Urothelium cell line (cell line): ENCODE measurements around the gene CFAP46.

Source experiments
- DNase-seq: peaks from one replicate; pipeline ENCODE4 v3.0.0; 2011; ENCODE audit warnings: low spot score, mixed read lengths
- FAIRE-seq: peaks from 2 replicates; lab custom pipeline; 2011; peaks lifted over from hg19 to GRCh38; lab: Jason Lieb, UNC

Gene CFAP46

GRCh38 chr10:132812520-132812919, 129.8 kb downstream of the CFAP46 start:
- FAIRE-seq, result no peak
- DNase-seq, result no peak

- DNase-seq (no peak), FAIRE-seq (no peak)
These were observed 130.4 kb downstream of the CFAP46 start for GRCh38 chr10:132811891-132812481.

GRCh38 chr10:132810807-132811700, 131.3 kb downstream of the CFAP46 start:
- no peak for DNase-seq
- no peak for FAIRE-seq

- DNase-seq (no peak), FAIRE-seq (no peak)
These were observed 132.1 kb downstream of the CFAP46 start for GRCh38 chr10:132810141-132810806.

- no peak for FAIRE-seq
- DNase-seq, result no peak
These were observed 132.9 kb downstream of the CFAP46 start for GRCh38 chr10:132809232-132810140.

- FAIRE-seq (no peak), DNase-seq (no peak)
These were observed 133.8 kb downstream of the CFAP46 start for GRCh38 chr10:132808383-132809231.

- FAIRE-seq, result no peak
These were observed 134.7 kb downstream of the CFAP46 start for GRCh38 chr10:132807621-132808049.

GRCh38 chr10:132806561-132807003, 135.8 kb downstream of the CFAP46 start:
- FAIRE-seq, result no peak
- DNase-seq, result no peak

More at GRCh38 chr10:132807621-132808049, 134.7 kb downstream of the CFAP46 start:
- no peak for DNase-seq

GRCh38 chr10:132806110-132806509, 136.3 kb downstream of the CFAP46 start:
- DNase-seq (no peak), FAIRE-seq (no peak)

- FAIRE-seq (no peak), DNase-seq (no peak)
These were observed 136.8 kb downstream of the CFAP46 start for GRCh38 chr10:132805599-132805998.

GRCh38 chr10:132804785-132805426, 137.5 kb downstream of the CFAP46 start:
- no peak for DNase-seq
- no peak for FAIRE-seq

- DNase-seq (no peak), FAIRE-seq (no peak)
These were observed 138.1 kb downstream of the CFAP46 start for GRCh38 chr10:132804287-132804686.

- FAIRE-seq, result no peak
- no peak for DNase-seq
These were observed 138.8 kb downstream of the CFAP46 start for GRCh38 chr10:132803416-132804210.

GRCh38 chr10:132802694-132803320, 139.6 kb downstream of the CFAP46 start:
- DNase-seq, result no peak
- no peak for FAIRE-seq

- FAIRE-seq, result no peak
- DNase-seq, result no peak
These were observed 140.3 kb downstream of the CFAP46 start for GRCh38 chr10:132802048-132802447.

GRCh38 chr10:132799865-132800264, 142.5 kb downstream of the CFAP46 start:
- no peak for FAIRE-seq

GRCh38 chr10:132798876-132799275, 143.5 kb downstream of the CFAP46 start:
- FAIRE-seq (no peak), DNase-seq (no peak)

More at GRCh38 chr10:132799865-132800264, 142.5 kb downstream of the CFAP46 start:
- DNase-seq, result no peak

- FAIRE-seq (no peak), DNase-seq (no peak)
These were observed 144.0 kb downstream of the CFAP46 start for GRCh38 chr10:132798403-132798802.
